Esophagus squamous epithelium (tissue), 4 donors: Measurements from ENCODE around the gene PHACTR3.

Experiments
- POLR2A ChIP-seq, 4 donors: fragments of 450-650 bp; IDR thresholded peaks; one replicate each; pipeline ENCODE4 v1.6.1; 2017; ENCODE audit warnings: antibody characterized with exemption in 4 of 4, mild to moderate bottlenecking in 4 of 4, moderate library complexity in 3 of 4
- TF ChIP-seq, protein P1 (sequence below), 6 experiments: fragments of 450-650 bp in 4 of 6; fragments of 200-600 bp in 2 of 6; sonication (generic) in 2 of 6; IDR thresholded peaks; one replicate each; pipeline ENCODE4 v1.5.1; 2016 to 2019; ENCODE audit warnings: antibody characterized with exemption in 6 of 6, mild to moderate bottlenecking in 4 of 6, moderate library complexity in 4 of 6

DNA sequence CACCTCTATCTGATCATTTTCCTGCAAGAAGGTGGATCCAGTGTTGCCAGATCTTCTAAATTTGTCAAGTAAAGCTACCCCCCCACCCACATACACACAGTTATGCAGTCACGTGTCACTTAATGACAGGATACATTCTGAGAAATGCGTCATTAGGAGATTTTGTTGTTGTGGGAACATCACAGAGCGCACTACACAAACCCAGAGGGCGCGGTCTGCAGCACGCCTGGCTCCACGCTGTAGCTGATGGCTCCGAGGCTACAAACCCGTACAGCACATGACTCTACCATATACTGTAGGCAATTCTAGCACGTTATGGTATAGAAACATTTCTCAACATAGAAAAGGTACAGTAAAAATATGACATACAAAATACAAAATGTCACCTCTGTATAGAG, 202.2 kb downstream of the PHACTR3 start:
- no peak for TF ChIP-seq POLR2A (IDR thresholded peaks at IDR 0.05)
- TF ChIP-seq, protein P1, sequence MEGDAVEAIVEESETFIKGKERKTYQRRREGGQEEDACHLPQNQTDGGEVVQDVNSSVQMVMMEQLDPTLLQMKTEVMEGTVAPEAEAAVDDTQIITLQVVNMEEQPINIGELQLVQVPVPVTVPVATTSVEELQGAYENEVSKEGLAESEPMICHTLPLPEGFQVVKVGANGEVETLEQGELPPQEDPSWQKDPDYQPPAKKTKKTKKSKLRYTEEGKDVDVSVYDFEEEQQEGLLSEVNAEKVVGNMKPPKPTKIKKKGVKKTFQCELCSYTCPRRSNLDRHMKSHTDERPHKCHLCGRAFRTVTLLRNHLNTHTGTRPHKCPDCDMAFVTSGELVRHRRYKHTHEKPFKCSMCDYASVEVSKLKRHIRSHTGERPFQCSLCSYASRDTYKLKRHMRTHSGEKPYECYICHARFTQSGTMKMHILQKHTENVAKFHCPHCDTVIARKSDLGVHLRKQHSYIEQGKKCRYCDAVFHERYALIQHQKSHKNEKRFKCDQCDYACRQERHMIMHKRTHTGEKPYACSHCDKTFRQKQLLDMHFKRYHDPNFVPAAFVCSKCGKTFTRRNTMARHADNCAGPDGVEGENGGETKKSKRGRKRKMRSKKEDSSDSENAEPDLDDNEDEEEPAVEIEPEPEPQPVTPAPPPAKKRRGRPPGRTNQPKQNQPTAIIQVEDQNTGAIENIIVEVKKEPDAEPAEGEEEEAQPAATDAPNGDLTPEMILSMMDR (IDR thresholded peaks at IDR 0.05) = no peak
